ENCODE measurements around the gene ATP23.

- no peak for TF ChIP-seq CTCF (IDR thresholded peaks at IDR 0.05)
- TF ChIP-seq FOXJ3 (CRISPR knock-in tag; IDR thresholded peaks at IDR 0.05; ENCODE audit: borderline replicate concordance) = no peak
- no peak for TF ChIP-seq CBFB (CRISPR knock-in tag; IDR thresholded peaks at IDR 0.05; ENCODE audit: low read depth)
- no peak for TF ChIP-seq AFF4 (CRISPR knock-in tag; IDR thresholded peaks at IDR 0.05; ENCODE audit: borderline replicate concordance)
- no peak for TF ChIP-seq FOXP4 (CRISPR knock-in tag; IDR thresholded peaks at IDR 0.05)
- TF ChIP-seq RORB (CRISPR knock-in tag; IDR thresholded peaks at IDR 0.05) = no peak
- no peak for TF ChIP-seq ELF4 (CRISPR knock-in tag; IDR thresholded peaks at IDR 0.05; ENCODE audit: low read depth)
- TF ChIP-seq SP1 (CRISPR knock-in tag; conservative IDR thresholded peaks at IDR 0.05) = no peak
- TF ChIP-seq SMAD4 (CRISPR knock-in tag; IDR thresholded peaks at IDR 0.05) = no peak
- TF ChIP-seq NFYB (CRISPR knock-in tag; conservative IDR thresholded peaks at IDR 0.05; ENCODE audit: low read depth) = no peak
- no peak for TF ChIP-seq ZNF121 (CRISPR knock-in tag; IDR thresholded peaks at IDR 0.05)
- no peak for TF ChIP-seq ARID4B (CRISPR knock-in tag; IDR thresholded peaks at IDR 0.05; ENCODE audit: borderline replicate concordance)
- no peak for TF ChIP-seq ATF1 (CRISPR knock-in tag; IDR thresholded peaks at IDR 0.05)
Measured at GRCh38 chr12:57985685-57986084, 44.3 kb downstream of the ATP23 start.

All from WTC11 (cell line).